WTC11 (cell line): ENCODE results near the gene WDR11.

Experiments
- ESRRA ChIP-seq: sonication (generic); formaldehyde crosslinking; IDR thresholded peaks from 2 replicates; pipeline ENCODE4 v1.8.1; 2022; ENCODE audit warnings: mild to moderate bottlenecking, missing genetic modification reagents, borderline replicate concordance
- FOXP1 ChIP-seq: sonication (generic); formaldehyde crosslinking; IDR thresholded peaks from 2 replicates; pipeline ENCODE4 v1.8.0; 2022; ENCODE audit warnings: missing genetic modification reagents, mild to moderate bottlenecking, moderate library complexity, borderline replicate concordance
- IRF2 ChIP-seq: sonication (generic); formaldehyde crosslinking; IDR thresholded peaks from 2 replicates; pipeline ENCODE4 v1.8.0; 2022; ENCODE audit warnings: low read depth, missing genetic modification reagents, borderline replicate concordance
- JUN ChIP-seq: sonication (generic); formaldehyde crosslinking; IDR thresholded peaks from 2 replicates; pipeline ENCODE4 v1.8.0; 2023; ENCODE audit warnings: mild to moderate bottlenecking, missing genetic modification reagents
- KAT7 ChIP-seq: sonication (generic); formaldehyde crosslinking; IDR thresholded peaks from 2 replicates; pipeline ENCODE4 v1.8.1; 2023; ENCODE audit warnings: missing genetic modification reagents, mild to moderate bottlenecking, borderline replicate concordance
- NFYB ChIP-seq: sonication (generic); formaldehyde crosslinking; conservative IDR thresholded peaks from 2 replicates; pipeline ENCODE4 v1.8.0; 2022; ENCODE audit warnings: low read depth, missing genetic modification reagents
- SMAD3 ChIP-seq: sonication (generic); formaldehyde crosslinking; IDR thresholded peaks from 2 replicates; pipeline ENCODE4 v1.8.0; 2022; ENCODE audit warnings: missing genetic modification reagents, mild to moderate bottlenecking, borderline replicate concordance
- SP1 ChIP-seq: sonication (generic); formaldehyde crosslinking; conservative IDR thresholded peaks from 2 replicates; pipeline ENCODE4 v1.8.1; 2022; ENCODE audit warnings: missing genetic modification reagents
- TEAD4 ChIP-seq: sonication (generic); formaldehyde crosslinking; IDR thresholded peaks from 2 replicates; pipeline ENCODE4 v1.8.0; 2022; ENCODE audit warnings: mild to moderate bottlenecking, missing genetic modification reagents
- ZNF232 ChIP-seq: sonication (generic); formaldehyde crosslinking; IDR thresholded peaks from 2 replicates; pipeline ENCODE4 v1.8.0; 2022; ENCODE audit warnings: mild to moderate bottlenecking, missing genetic modification reagents
- TF ChIP-seq, protein P1 (sequence below): fragments of 200-600 bp; IDR thresholded peaks from 2 replicates; pipeline ENCODE4 v1.8.0; 2022; ENCODE audit warnings: antibody characterized with exemption

DNA sequence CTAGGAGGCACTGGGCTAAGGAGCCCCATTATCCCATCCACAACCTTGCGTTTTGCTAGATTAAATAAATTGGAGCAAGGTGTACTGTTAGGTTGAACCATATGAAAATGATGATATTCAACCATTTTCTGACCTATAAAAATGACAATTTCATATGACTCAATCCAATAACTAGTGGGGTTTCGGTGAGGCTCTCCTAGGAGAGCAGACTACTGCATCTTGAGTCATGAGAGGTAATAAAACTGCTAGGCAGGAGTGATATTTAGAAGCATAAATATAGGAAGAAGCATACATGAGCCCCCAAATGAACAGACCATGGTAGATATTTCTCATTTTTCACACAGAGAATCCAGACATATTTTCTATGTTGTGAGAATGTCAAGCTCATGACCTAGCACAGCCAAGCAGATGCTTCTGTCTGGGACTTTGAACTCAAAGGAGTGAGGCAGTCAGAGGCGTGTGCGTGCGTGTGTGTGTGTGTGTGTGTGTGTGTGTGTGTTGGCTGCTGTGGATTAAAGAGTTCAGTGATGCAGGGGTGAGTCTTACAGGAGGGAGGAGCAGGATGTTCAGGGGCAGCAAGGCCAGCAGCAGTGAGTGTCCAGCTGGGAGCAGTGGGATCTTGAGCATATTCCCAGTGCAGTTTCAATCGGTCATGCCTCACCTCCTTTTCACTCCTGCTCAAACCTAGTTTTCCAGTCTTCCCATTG, 17.8 kb upstream of the WDR11 start:
- TF ChIP-seq, protein P1, sequence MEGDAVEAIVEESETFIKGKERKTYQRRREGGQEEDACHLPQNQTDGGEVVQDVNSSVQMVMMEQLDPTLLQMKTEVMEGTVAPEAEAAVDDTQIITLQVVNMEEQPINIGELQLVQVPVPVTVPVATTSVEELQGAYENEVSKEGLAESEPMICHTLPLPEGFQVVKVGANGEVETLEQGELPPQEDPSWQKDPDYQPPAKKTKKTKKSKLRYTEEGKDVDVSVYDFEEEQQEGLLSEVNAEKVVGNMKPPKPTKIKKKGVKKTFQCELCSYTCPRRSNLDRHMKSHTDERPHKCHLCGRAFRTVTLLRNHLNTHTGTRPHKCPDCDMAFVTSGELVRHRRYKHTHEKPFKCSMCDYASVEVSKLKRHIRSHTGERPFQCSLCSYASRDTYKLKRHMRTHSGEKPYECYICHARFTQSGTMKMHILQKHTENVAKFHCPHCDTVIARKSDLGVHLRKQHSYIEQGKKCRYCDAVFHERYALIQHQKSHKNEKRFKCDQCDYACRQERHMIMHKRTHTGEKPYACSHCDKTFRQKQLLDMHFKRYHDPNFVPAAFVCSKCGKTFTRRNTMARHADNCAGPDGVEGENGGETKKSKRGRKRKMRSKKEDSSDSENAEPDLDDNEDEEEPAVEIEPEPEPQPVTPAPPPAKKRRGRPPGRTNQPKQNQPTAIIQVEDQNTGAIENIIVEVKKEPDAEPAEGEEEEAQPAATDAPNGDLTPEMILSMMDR: no peak
- TF ChIP-seq NFYB (CRISPR knock-in tag): no peak
- no peak for TF ChIP-seq TEAD4 (CRISPR knock-in tag)
- no peak for TF ChIP-seq JUN
- no peak for TF ChIP-seq ZNF232 (CRISPR knock-in tag)
- no peak for TF ChIP-seq SMAD3
- no peak for TF ChIP-seq IRF2
- TF ChIP-seq FOXP1: no peak
- TF ChIP-seq SP1 (CRISPR knock-in tag): no peak
- no peak for TF ChIP-seq KAT7 (CRISPR knock-in tag)
- no peak for TF ChIP-seq ESRRA (CRISPR knock-in tag)
